Vagina (tissue), 2 donors: ENCODE data around the gene COL18A1.

Experiments used
- CTCF ChIP-seq, 3 experiments: fragments of 450-650 bp in 2 of 3; fragments of 200-600 bp in 1 of 3; sonication (generic) in 1 of 3; IDR thresholded peaks; one replicate each; pipeline ENCODE4 v1.5.1; 2017 to 2019; ENCODE audit warnings: antibody characterized with exemption in 3 of 3, mild to moderate bottlenecking in 2 of 3, moderate library complexity in 2 of 3
- POLR2A ChIP-seq, 2 donors: fragments of 450-650 bp; IDR thresholded peaks; one replicate each; pipeline ENCODE4 v1.6.1; 2017; ENCODE audit warnings: antibody characterized with exemption in 2 of 2, mild to moderate bottlenecking in 2 of 2, moderate library complexity in 2 of 2

- TF ChIP-seq POLR2A (IDR thresholded peaks at IDR 0.05) (no peak), CTCF (IDR thresholded peaks at IDR 0.05) (no peak)
These were observed 77.3 kb downstream of the COL18A1 start for GRCh38 chr21:45481977-45482898.
